Measurements from ENCODE around the gene YAF2.
A peak's percentile ranks its signal among the peaks of the same experiment; 100 is the strongest.

Gene YAF2

GRCh38 chr12:42141981-42142606, 96.0 kb downstream of the YAF2 start:
- DNase-seq: no peak

GRCh38 chr12:42140901-42141300, 97.1 kb downstream of the YAF2 start:
- DNase-seq: no peak

GRCh38 chr12:42135259-42135814, 102.7 kb downstream of the YAF2 start:
- no peak for DNase-seq

- DNase-seq: no peak
Measured at GRCh38 chr12:42130672-42131402, 107.2 kb downstream of the YAF2 start.

GRCh38 chr12:42129595-42130204, 108.3 kb downstream of the YAF2 start:
- peak; percentile 27 for DNase-seq

GRCh38 chr12:42128888-42129287, 109.2 kb downstream of the YAF2 start:
- DNase-seq: no peak

- DNase-seq: no peak
Measured at GRCh38 chr12:42128327-42128726, 109.7 kb downstream of the YAF2 start.

GRCh38 chr12:42126963-42127362, 111.1 kb downstream of the YAF2 start:
- no peak for DNase-seq

GRCh38 chr12:42125388-42125767, 112.7 kb downstream of the YAF2 start:
- DNase-seq: no peak

GRCh38 chr12:42124764-42125387, 113.2 kb downstream of the YAF2 start:
- DNase-seq: no peak

GRCh38 chr12:42119085-42119633, 118.9 kb downstream of the YAF2 start:
- no peak for DNase-seq

- DNase-seq: no peak
Measured at GRCh38 chr12:42118136-42118879, 119.7 kb downstream of the YAF2 start.

GRCh38 chr12:42109031-42109430, 129.0 kb downstream of the YAF2 start:
- no peak for DNase-seq
